Erythroblast (primary cell): Measurements from ENCODE around the gene KRT31.

ENCODE experiments used
- GATA1 ChIP-seq: IDR thresholded peaks from 2 replicates; pipeline ENCODE4 v1.6.1; 2011; ENCODE audit warnings: low read depth, mild to moderate bottlenecking, control low read depth, low read length, moderate library complexity
- POLR2A ChIP-seq: IDR thresholded peaks from 2 replicates; pipeline ENCODE4 v1.6.1; 2011; ENCODE audit warnings: mild to moderate bottlenecking, low read length

- TF ChIP-seq POLR2A (no peak), GATA1 (no peak)
Observed at GRCh38 chr17:41345992-41346391, 51.4 kb downstream of the KRT31 start.
